Hepatocyte (in vitro differentiated cells): Measurements from ENCODE around the gene ARPC1A.

Experiments
- CTCF ChIP-seq: fragments of 200-600 bp; sonication (generic); IDR thresholded peaks from 2 replicates; pipeline ENCODE4 v1.5.1; 2016; ENCODE audit warnings: antibody characterized with exemption, mild to moderate bottlenecking; ENCODE audit not compliant: poor library complexity
- EZH2 ChIP-seq: fragments of 200-600 bp; sonication (generic); IDR thresholded peaks from 2 replicates; pipeline ENCODE4 v1.6.1; 2016; ENCODE audit warnings: antibody characterized with exemption, mild to moderate bottlenecking, borderline replicate concordance

DNA sequence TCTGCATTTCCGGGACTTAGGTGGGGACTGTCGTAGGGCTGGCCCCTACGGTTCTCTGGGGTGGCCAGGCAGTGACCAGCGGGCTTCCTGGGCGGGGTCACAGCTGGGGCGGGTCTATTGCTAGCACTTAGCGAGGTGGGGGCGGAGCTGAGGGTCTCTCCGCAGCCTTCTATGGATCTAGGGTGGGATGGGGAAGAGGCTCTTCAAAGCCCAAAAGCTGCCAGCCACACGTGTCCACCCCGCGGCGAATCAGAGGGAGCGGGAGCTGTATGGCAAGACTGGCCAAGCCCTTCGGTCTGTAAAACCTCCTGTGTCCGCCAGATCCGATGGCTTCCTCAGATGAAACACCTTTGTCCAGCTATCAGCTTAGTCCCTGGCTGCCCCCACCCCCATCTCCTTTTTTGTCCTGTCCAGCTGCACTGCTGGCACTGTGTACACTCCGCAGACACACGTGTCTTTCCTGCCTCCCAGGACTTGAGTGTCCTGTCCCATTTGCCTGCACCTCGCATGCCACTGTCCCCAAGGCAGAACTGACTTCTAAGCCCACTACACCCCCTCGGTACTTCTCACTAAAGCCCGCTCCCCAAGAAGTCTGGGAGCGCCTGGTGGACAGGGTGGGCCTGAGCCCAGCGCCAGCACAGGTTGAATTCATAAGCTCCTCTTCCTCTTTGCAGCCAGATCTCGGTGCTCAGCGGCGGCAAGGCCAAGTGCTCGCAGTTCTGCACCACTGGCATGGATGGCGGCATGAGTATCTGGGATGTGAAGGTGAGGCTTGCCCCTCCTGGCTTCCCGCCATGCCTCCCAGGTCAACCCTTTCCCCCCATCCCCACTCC lies 67.9 kb downstream of the ARPC1A start:
- TF ChIP-seq CTCF (no peak), EZH2 (no peak)
